Measurements from ENCODE around the gene LPCAT4. TPM values are rescaled to one million over a fixed set of nuclear protein-coding genes. Genes with fewer than 3 reads are reported as not detected.

LPCAT4 gene
- total and polyA plus RNA-seq, 9 of the 15 experiments (the other 6 are each of a cell fraction or from before 2014, with no cell fraction given): 7.3 to 34.3 (median 14.4) TPM

DNA sequence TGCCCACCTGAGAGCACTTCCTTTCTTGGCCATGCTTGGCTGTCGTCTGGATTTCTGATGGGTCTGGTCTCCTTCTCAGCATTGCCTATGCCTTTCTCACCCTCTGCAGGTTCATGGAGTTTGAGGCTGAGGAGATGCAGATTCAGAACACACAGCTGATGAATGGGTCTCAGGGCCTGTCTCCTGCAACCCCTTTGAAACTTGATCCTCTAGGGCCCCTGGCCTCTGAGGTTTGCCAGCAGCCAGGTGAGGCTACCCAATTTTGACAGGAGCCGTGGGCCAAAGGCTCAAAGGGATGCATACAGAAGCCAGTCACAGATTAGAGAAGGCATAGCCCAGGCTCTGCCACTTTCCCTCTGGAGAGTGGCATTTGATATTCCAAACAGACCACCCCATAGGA lies 13.4 kb downstream of the LPCAT4 start:
- Histone ChIP-seq H3K4me1 (replicated peaks in 1 of 2; ENCODE audit: control insufficient read depth in 2 of 2, insufficient read depth in 2 of 2, low read length in 2 of 2) (peaks cover 0 to 2% of the 10 kb centered on the region in 2 experiments; a peak in 1 of 5 replicates), H3K4me2 (ENCODE audit: insufficient read depth, low read length) (no peak overlapping the region), H3K4me3 (no peak overlapping the region), H3K79me2 (ENCODE audit: control insufficient read depth, insufficient read depth, low read length) (no peaks in the 10 kb centered on the region), H3K9me1 (ENCODE audit: control insufficient read depth, insufficient read depth, low read length) (no peaks in the 10 kb centered on the region), H4K20me1 (replicated peaks; ENCODE audit: control insufficient read depth, insufficient read depth, low read length) (no peaks in the 10 kb centered on the region), H3K9me3 (replicated peaks; ENCODE audit: control insufficient read depth, insufficient read depth, low read depth, low read length) (no peaks in the 10 kb centered on the region), H3K27me3 (ENCODE audit: control insufficient read depth in 2 of 2, insufficient read depth in 2 of 2, low read length in 2 of 2) (peaks cover 12 to 16% of the 10 kb centered on the region in 2 experiments), H3K36me3 (ENCODE audit: control insufficient read depth, insufficient read depth, low read length) (no peaks in the 10 kb centered on the region), H3K27ac (ENCODE audit: extremely low read depth, low read depth, low read length) (no peak overlapping the region), H3K9ac (ENCODE audit: insufficient read depth in 1 of 2, low read depth in 2 of 2, low read length in 2 of 2) (no peak overlapping the region), H2AFZ (ENCODE audit: low read depth, low read length) (no peak overlapping the region)
- 9% methylated on average over 2 of the region's 2 CpGs for WGBS (ENCODE audit: insufficient coverage, low coverage, missing lambda C conversion rate)
- no TSS peak for BruUV-seq (replicated peaks)
- ATAC-seq: no peak
- POLR2A ChIA-PET: interaction anchor here (0.8 kb wide), 1 partner anchor 10 kb away, joined by 3 read pairs; the partner anchor contains the start of genes NOP10 and NUTM1
- no peak for DNase-seq (ENCODE audit: extremely low read depth in 1 of 4, low spot score in 3 of 4)
- TF ChIP-seq, protein P1, sequence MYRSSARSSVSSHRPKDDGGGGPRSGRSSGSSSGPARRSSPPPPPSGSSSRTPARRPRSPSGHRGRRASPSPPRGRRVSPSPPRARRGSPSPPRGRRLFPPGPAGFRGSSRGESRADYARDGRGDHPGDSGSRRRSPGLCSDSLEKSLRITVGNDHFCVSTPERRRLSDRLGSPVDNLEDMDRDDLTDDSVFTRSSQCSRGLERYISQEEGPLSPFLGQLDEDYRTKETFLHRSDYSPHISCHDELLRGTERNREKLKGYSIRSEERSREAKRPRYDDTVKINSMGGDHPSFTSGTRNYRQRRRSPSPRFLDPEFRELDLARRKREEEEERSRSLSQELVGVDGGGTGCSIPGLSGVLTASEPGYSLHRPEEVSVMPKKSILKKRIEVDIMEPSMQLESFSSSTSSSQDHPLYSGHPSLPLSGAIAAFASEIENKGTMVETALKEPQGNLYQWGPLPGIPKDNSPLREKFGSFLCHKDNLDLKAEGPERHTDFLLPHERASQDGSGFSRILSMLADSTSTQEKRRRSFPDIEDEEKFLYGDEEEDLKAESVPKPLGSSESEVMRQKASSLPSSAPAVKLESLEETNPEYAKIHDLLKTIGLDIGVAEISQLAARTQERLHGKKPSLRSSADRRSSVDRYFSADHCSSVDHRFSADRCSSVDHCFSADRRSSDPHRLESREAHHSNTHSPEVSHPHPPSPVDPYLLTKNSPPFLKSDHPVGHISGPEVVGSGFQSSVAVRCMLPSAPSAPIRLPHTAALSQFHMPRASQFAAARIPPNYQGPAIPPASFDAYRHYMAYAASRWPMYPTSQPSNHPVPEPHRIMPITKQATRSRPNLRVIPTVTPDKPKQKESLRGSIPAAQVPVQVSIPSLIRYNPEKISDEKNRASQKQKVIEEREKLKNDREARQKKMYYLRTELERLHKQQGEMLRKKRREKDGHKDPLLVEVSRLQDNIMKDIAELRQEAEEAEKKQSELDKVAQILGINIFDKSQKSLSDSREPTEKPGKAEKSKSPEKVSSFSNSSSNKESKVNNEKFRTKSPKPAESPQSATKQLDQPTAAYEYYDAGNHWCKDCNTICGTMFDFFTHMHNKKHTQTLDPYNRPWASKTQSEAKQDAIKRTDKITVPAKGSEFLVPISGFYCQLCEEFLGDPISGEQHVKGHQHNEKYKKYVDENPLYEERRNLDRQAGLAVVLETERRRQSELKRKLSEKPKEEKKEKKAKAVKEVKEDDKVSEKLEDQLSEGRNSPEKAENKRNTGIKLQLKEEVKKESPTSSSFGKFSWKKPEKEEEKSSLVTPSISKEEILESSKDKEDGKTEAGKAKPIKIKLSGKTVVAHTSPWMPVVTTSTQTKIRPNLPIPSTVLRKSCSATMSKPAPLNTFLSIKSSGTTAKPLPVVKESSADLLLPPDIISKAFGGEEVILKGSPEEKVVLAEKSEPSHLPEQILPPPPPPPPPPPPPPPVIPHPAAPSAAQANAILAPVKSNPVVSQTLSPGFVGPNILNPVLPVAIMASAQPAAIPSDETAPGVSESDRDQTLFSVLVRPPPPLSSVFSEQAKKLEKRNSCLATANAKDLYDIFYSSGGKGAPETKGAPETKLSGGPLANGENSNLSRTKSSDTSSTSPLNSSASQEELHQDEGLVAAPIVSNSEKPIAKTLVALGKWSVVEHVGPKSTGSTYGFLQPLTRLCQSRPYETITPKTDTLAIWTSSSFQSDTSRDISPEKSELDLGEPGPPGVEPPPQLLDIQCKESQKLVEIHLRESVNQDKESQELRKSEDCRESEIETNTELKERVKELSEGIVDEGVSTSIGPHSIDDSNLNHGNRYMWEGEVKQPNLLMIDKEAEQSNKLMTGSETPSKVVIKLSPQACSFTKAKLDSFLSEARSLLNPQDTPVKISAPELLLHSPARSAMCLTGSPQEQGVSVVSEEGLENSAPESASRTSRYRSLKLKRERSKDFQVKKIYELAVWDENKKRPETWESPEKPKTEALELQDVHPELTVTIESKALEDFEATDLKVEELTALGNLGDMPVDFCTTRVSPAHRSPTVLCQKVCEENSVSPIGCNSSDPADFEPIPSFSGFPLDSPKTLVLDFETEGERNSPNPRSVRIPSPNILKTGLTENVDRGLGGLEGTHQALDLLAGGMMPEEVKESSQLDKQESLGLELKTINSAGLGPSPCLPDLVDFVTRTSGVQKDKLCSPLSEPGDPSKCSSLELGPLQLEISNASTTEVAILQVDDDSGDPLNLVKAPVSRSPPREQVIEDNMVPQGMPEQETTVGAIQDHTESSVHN (IDR thresholded peaks at IDR 0.05; ENCODE audit: borderline replicate concordance in 1 of 2, low read depth in 1 of 2): no peak
- TF ChIP-seq KAT7 (CRISPR knock-in tag; IDR thresholded peaks at IDR 0.05; ENCODE audit: borderline replicate concordance): no peak
- no peak for FAIRE-seq
- CTCF ChIA-PET (ENCODE audit: low intra/inter-chr PET ratio): no interaction called here
- in situ Hi-C loops (cut with MboI): no loop called here
- intact Hi-C loops (cut with micrococcal nuclease): no loop called here

Measured in K562 (cell line).